ENCODE data around the gene FZR1.

FZR1 gene

DNA sequence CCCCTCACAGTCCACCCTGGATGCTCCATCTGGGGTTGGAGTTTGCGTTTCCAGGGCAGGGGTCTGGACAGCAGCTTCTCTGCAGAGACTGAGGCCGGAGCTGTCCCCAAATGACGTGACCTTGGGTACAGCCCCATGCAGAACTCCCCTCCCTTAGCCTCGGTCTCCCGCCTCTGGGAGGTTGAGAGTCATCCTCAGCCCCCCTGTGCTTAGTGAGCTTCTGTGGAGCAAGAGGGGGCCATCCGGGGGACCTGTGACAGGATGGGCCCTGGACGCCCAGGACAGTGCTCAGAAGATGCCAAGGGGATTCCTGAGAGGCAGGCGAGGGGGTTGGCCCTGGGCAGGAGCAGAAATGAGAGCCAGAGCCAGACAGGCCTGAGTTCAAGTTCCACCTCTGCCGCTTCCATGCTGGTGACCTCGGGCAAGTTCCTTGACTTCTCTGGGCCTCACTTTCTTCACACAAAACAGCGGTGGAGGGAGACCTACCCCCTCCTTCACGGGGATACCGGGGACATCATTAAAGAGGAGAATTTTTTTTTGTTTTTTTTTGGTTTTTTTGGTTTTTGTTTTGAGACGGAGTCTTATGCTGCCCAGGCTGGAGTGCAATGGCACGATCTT, 46.0 kb upstream of the FZR1 start:
- Histone ChIP-seq H3K27ac (ENCODE audit: insufficient read depth in 1 of 2, low read depth in 1 of 2, low read length in 2 of 2, poor library complexity in 1 of 2, severe bottlenecking in 2 of 2) (no peak overlapping the region), H3K36me3 (ENCODE audit: control insufficient read depth in 4 of 4, insufficient read depth in 4 of 4, low read length in 3 of 4) (peaks cover 2 to 56% (median 23%) of the 10 kb centered on the region in 4 experiments), H3K4me1 (ENCODE audit: control extremely low read depth in 1 of 4, control insufficient read depth in 4 of 4, insufficient read depth in 4 of 4, low read length in 3 of 4) (peaks cover 0 to 11% (median 6%) of the 10 kb centered on the region in 4 experiments), H3K9me3 (ENCODE audit: control extremely low read depth in 1 of 5, control insufficient read depth in 4 of 5, insufficient read depth in 2 of 5, low read depth in 1 of 5, low read length in 4 of 5) (no peaks in the 10 kb centered on the region), H3K27me3 (replicated peaks in 2 of 5; ENCODE audit: control insufficient read depth in 4 of 5, insufficient read depth in 5 of 5, low read length in 4 of 5) (no peaks in the 10 kb centered on the region), H3K4me3 (ENCODE audit: control insufficient read depth in 1 of 7, extremely low read depth in 1 of 7, insufficient read depth in 4 of 7, low read depth in 2 of 7, low read length in 6 of 7) (no peak overlapping the region)
- CTCF ChIA-PET: interaction anchor here (1.5 to 2.7 kb wide), 4 partner anchors 10 to 132 kb away, joined by 3 to 9 read pairs (median 5); no protein-coding TSS in a partner anchor
- WGBS (ENCODE audit: insufficient coverage): 97% methylated on average over 9 of the region's 15 CpGs
- POLR2A ChIA-PET: no interaction called here
- no peak for DNase-seq

DNA sequence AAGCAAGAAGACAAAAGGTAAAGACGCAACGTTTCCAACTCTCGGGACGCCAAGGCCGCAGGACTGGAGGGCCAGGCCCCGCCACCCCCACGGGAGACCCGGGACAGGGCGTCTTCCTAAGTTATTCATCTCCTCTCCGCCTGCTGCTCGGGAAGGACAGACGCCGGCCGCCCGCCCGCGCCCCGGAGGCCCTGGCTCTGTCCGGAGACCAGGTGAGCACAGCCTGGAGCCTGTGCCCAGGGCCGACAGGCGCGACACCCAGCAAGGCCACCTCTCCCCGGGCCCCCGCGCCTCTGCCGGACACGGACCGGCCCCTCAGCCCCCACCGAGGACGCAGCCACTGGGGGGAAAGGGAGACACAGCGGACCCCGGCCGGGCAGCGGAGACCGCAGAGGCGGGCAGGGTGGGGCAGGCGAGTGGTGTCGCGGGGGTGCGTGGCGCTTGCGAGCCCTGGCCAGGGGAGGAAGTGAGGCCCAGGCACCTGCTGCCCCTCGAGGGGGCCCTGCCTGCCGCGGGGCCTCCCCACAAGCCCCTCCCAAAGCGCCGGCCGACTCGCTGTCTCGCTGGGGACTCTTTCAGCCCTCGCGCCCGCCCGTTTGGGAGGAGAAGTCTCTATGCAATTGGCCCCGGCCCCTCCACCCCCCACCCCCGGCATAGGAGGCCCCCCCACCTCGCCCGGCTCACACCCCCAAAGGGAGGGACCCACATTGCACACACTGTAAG, 43.0 kb upstream of the FZR1 start:
- H3K4me3 ChIP-seq (ENCODE audit: control insufficient read depth in 1 of 7, extremely low read depth in 1 of 7, insufficient read depth in 4 of 7, low read depth in 2 of 7, low read length in 6 of 7): no peak overlapping the region
- peaks cover 0 to 11% (median 6%) of the 10 kb centered on the region in 4 experiments for H3K4me1 ChIP-seq (ENCODE audit: control extremely low read depth in 1 of 4, control insufficient read depth in 4 of 4, insufficient read depth in 4 of 4, low read length in 3 of 4)
- ChIA-PET POLR2A (no interaction called here), CTCF (interaction anchor here (1.9 kb wide), 1 partner anchor 10 kb away, joined by 8 read pairs; no protein-coding TSS in a partner anchor)
- H3K36me3 ChIP-seq (ENCODE audit: control insufficient read depth in 4 of 4, insufficient read depth in 4 of 4, low read length in 3 of 4): peaks cover 0 to 33% (median 19%) of the 10 kb centered on the region in 4 experiments
- H3K9me3 ChIP-seq (ENCODE audit: control extremely low read depth in 1 of 5, control insufficient read depth in 4 of 5, insufficient read depth in 2 of 5, low read depth in 1 of 5, low read length in 4 of 5): peaks cover 0 to 10% (median 7%) of the 10 kb centered on the region in 5 experiments
- H3K27ac ChIP-seq (ENCODE audit: insufficient read depth in 1 of 2, low read depth in 1 of 2, low read length in 2 of 2, poor library complexity in 1 of 2, severe bottlenecking in 2 of 2): no peak overlapping the region
- DNase-seq: no peak
- 93% methylated on average over 36 of the region's 58 CpGs for WGBS (ENCODE audit: insufficient coverage)
- H3K27me3 ChIP-seq (replicated peaks in 2 of 5; ENCODE audit: control insufficient read depth in 4 of 5, insufficient read depth in 5 of 5, low read length in 4 of 5): no peaks in the 10 kb centered on the region

DNA sequence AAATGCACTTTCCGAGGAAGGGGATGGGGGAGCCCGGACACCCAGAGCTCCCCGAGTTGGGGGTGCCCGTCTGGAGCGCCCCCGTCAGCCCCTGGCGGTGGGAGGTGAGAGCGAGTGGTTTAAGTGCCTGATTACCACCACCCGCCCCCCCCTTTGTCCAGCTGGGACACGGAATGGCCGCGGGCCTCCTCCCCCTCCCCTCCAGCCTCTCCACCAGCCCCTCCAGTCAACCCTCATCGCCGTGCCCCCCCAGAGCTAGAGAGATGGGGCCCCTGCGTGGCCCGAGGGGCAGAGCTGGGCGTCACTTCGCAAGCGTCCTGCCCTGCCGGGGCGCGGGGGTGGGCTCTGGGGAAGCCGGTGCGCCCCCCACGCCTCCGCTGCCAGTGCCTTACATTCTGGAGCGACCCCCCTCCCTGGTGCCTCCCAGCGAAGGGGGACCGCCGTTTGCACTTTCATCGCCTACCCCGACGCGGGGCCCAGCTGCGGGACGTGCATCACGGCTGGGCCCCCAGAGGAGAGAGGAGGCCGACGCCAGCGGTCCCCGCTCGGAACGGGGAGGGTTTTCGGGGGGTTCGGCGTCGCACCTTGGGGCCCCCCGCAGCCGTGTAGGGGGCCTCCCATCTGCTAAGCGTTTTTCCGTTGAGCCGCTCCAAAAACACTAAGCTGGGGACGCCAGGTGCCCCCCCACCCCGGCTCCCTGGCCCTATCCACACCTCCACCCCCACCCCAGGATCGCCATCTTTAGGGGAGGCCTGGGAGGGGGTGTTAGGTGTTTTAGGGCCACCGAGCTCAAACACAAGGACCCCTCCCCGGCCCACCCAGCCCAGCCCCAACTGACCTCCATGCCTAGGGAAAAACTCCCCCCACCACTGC, 42.2 kb upstream of the FZR1 start:
- Histone ChIP-seq H3K36me3 (ENCODE audit: control insufficient read depth in 4 of 4, insufficient read depth in 4 of 4, low read length in 3 of 4) (peaks cover 0 to 33% (median 15%) of the 10 kb centered on the region in 4 experiments), H3K27ac (ENCODE audit: insufficient read depth in 1 of 2, low read depth in 1 of 2, low read length in 2 of 2, poor library complexity in 1 of 2, severe bottlenecking in 2 of 2) (no peak overlapping the region), H3K9me3 (ENCODE audit: control extremely low read depth in 1 of 5, control insufficient read depth in 4 of 5, insufficient read depth in 2 of 5, low read depth in 1 of 5, low read length in 4 of 5) (peaks cover 0 to 10% (median 7%) of the 10 kb centered on the region in 5 experiments), H3K4me3 (ENCODE audit: control insufficient read depth in 1 of 7, extremely low read depth in 1 of 7, insufficient read depth in 4 of 7, low read depth in 2 of 7, low read length in 6 of 7) (no peak overlapping the region), H3K4me1 (ENCODE audit: control extremely low read depth in 1 of 4, control insufficient read depth in 4 of 4, insufficient read depth in 4 of 4, low read length in 3 of 4) (peaks cover 0 to 9% (median 4%) of the 10 kb centered on the region in 4 experiments), H3K27me3 (replicated peaks in 2 of 5; ENCODE audit: control insufficient read depth in 4 of 5, insufficient read depth in 5 of 5, low read length in 4 of 5) (no peaks in the 10 kb centered on the region)
- ChIA-PET POLR2A (no interaction called here), CTCF (interaction anchor here (1.0 to 1.9 kb wide), 2 partner anchors 9 to 21 kb away, joined by 3 to 8 read pairs; no protein-coding TSS in a partner anchor)
- no peak for DNase-seq
- 93% methylated on average over 38 of the region's 57 CpGs for WGBS (ENCODE audit: insufficient coverage)

DNA sequence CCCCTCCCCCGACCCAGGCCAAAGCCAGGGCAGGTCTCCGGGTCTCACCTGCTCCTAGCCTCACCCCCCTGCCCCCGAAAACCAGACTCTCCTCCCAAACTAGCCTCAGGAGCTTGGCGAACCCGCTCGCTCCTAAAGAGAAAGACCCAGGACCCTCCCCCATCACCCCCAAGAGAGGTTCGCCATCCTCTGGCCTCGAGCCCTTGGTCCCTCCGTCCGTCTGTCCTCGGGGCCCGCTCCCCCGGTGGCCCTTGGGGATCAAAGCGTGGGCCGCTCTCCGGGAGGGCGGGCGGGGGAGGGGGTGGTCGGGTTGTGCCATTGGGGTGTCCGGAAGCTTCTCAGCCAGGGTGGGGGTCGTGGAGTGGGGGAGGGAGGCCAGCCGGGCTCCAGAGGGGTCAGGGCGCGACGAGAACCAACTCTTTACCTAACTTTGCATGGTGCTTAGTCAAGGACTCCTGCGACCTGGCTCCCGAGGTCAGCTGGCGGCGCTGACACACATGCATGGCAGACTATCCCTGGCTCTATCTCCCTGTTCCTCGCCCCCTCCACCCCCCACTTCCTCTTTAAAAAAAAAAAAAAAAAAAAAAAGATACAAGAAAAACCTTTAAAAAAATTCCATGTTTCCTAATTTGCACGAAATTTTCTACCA, 41.4 kb upstream of the FZR1 start:
- H3K4me1 ChIP-seq (ENCODE audit: control extremely low read depth in 1 of 4, control insufficient read depth in 4 of 4, insufficient read depth in 4 of 4, low read length in 3 of 4): peaks cover 0 to under 1% (median under 1%) of the 10 kb centered on the region in 4 experiments
- ChIA-PET CTCF (interaction anchor here (1.0 to 1.9 kb wide), 2 partner anchors 8 to 20 kb away, joined by 3 to 8 read pairs; no protein-coding TSS in a partner anchor), POLR2A (no interaction called here)

DNA sequence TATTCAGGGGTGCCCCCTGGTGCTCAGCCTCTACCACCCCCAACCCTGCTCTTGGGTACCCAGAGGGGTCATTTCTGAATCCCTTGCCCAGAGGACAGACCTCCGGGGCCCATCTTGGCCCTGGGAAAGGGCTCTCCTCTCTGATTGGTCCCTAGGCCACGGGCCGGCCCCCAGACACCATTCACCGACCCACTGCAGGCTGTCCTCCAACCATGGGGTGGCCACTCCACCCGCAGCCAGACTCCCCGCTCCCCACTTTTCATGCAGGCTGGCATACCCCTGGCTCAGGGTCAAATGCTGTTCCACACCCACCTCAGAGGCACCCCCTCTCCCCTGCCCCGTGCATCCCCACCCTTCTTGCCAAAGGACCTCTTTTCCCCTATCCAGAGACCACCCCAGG, 40.6 kb upstream of the FZR1 start:
- CTCF ChIA-PET: interaction anchor here (1.9 kb wide), 1 partner anchor 7 kb away, joined by 8 read pairs; no protein-coding TSS in a partner anchor
- Histone ChIP-seq H3K9me3 (ENCODE audit: control extremely low read depth in 1 of 5, control insufficient read depth in 4 of 5, insufficient read depth in 2 of 5, low read depth in 1 of 5, low read length in 4 of 5) (peaks cover 0 to 10% (median 7%) of the 10 kb centered on the region in 5 experiments), H3K27ac (ENCODE audit: insufficient read depth in 1 of 2, low read depth in 1 of 2, low read length in 2 of 2, poor library complexity in 1 of 2, severe bottlenecking in 2 of 2) (no peak overlapping the region), H3K27me3 (replicated peaks in 2 of 5; ENCODE audit: control insufficient read depth in 4 of 5, insufficient read depth in 5 of 5, low read length in 4 of 5) (no peaks in the 10 kb centered on the region), H3K4me1 (ENCODE audit: control extremely low read depth in 1 of 4, control insufficient read depth in 4 of 4, insufficient read depth in 4 of 4, low read length in 3 of 4) (no peaks in the 10 kb centered on the region), H3K4me3 (ENCODE audit: control insufficient read depth in 1 of 7, extremely low read depth in 1 of 7, insufficient read depth in 4 of 7, low read depth in 2 of 7, low read length in 6 of 7) (no peak overlapping the region), H3K36me3 (ENCODE audit: control insufficient read depth in 4 of 4, insufficient read depth in 4 of 4, low read length in 3 of 4) (peaks cover 0 to 31% (median 11%) of the 10 kb centered on the region in 4 experiments)
- POLR2A ChIA-PET: no interaction called here
- DNase-seq: no peak
- WGBS (ENCODE audit: insufficient coverage): 97% methylated on average over 7 of the region's 7 CpGs

More for the DNA sequence above, 41.4 kb upstream of the FZR1 start:
- H3K27me3 ChIP-seq (replicated peaks in 2 of 5; ENCODE audit: control insufficient read depth in 4 of 5, insufficient read depth in 5 of 5, low read length in 4 of 5): no peaks in the 10 kb centered on the region
- peaks cover 0 to 33% (median 12%) of the 10 kb centered on the region in 4 experiments for H3K36me3 ChIP-seq (ENCODE audit: control insufficient read depth in 4 of 4, insufficient read depth in 4 of 4, low read length in 3 of 4)
- H3K27ac ChIP-seq (ENCODE audit: insufficient read depth in 1 of 2, low read depth in 1 of 2, low read length in 2 of 2, poor library complexity in 1 of 2, severe bottlenecking in 2 of 2): no peak overlapping the region
- H3K4me3 ChIP-seq (ENCODE audit: control insufficient read depth in 1 of 7, extremely low read depth in 1 of 7, insufficient read depth in 4 of 7, low read depth in 2 of 7, low read length in 6 of 7): no peak overlapping the region
- WGBS (ENCODE audit: insufficient coverage): 88% methylated on average over 6 of the region's 31 CpGs
- DNase-seq: no peak
- H3K9me3 ChIP-seq (ENCODE audit: control extremely low read depth in 1 of 5, control insufficient read depth in 4 of 5, insufficient read depth in 2 of 5, low read depth in 1 of 5, low read length in 4 of 5): peaks cover 0 to 10% (median 7%) of the 10 kb centered on the region in 5 experiments

DNA sequence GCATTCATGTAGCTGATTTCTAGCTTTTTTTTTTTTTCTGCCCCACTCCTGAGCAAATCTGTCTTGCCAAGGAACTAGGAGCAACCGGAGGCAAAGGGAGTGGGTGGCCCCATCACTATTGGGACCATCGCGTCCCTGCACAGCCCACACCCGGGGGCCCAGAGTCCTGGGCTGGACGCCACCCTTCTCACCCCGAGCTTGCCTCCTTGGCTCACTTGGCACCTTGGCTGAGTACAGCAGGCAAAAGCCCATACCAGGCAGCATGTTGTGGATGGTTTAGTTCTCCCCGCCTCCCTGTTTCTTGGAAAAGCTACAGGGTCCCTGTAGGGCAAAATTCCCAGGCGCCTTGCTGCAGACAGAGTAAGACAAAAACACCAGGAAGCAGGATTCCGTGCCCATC, 39.5 kb upstream of the FZR1 start:
- CTCF ChIA-PET: interaction anchor here (1.3 kb wide), 1 partner anchor 143 kb away, joined by 4 read pairs; no protein-coding TSS in a partner anchor
- Histone ChIP-seq H3K36me3 (ENCODE audit: control insufficient read depth in 4 of 4, insufficient read depth in 4 of 4, low read length in 3 of 4) (peaks cover 0 to 31% (median 11%) of the 10 kb centered on the region in 4 experiments), H3K27me3 (replicated peaks in 2 of 5; ENCODE audit: control insufficient read depth in 4 of 5, insufficient read depth in 5 of 5, low read length in 4 of 5) (no peaks in the 10 kb centered on the region), H3K4me3 (ENCODE audit: control insufficient read depth in 1 of 7, extremely low read depth in 1 of 7, insufficient read depth in 4 of 7, low read depth in 2 of 7, low read length in 6 of 7) (no peak overlapping the region), H3K9me3 (ENCODE audit: control extremely low read depth in 1 of 5, control insufficient read depth in 4 of 5, insufficient read depth in 2 of 5, low read depth in 1 of 5, low read length in 4 of 5) (peaks cover 0 to 10% (median 7%) of the 10 kb centered on the region in 5 experiments), H3K4me1 (ENCODE audit: control extremely low read depth in 1 of 4, control insufficient read depth in 4 of 4, insufficient read depth in 4 of 4, low read length in 3 of 4) (no peaks in the 10 kb centered on the region), H3K27ac (ENCODE audit: insufficient read depth in 1 of 2, low read depth in 1 of 2, low read length in 2 of 2, poor library complexity in 1 of 2, severe bottlenecking in 2 of 2) (no peak overlapping the region)
- DNase-seq: no peak
- 98% methylated on average over 7 of the region's 9 CpGs for WGBS (ENCODE audit: insufficient coverage)
- POLR2A ChIA-PET: no interaction called here
